ENCODE data around the gene RGS14.

The RGS14 gene

DNA sequence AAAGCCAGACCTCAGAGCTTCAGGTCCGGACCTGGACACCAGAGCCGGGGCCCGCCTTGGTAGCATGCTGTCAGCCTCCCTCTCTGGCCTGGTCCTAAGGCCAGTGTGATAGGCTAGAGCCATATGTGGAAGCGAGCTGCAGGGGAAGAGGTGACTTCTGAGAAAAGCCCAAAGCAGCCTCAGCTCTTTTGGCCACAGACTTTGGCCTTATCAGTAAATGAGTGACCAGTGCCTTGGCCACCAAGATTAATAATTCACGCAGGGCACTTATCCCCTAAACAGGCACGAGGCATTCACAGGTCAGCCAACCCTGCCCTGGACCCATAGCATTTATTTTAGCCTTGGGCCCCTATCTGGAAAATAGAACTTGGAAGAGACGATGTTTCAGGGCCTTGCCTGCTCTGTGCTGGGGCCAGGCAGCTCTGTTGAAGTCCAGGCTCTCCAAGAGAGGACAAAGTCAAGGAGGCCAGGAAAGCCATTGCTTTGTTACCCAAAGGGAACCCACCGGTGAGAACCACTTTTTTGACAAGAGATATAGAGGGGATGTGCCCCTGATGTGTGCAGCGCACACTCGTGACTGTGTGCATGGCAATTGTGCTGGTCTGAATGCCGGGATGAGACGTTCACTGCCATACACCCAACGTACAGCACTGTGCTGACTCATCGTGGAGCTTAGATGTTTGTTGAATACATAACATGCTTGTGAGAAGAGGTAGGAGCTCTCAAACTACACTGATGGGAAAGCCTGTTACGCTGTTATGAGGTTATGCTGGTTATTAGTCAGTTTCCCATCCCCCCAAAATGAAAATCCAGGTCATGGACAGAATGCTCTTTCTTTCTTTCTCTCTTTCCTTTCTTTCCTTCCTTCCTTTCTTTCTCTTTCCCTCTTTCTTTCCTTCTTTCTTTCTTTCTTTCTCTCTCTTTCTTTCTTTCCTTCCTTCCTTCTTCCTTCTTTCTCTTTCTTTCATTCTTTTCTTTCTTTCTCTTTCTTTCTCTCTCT, 21.5 kb downstream of the RGS14 start:
- Histone ChIP-seq H3K36me3 (ENCODE audit: control insufficient read depth in 2 of 2, insufficient read depth in 2 of 2, low read length in 2 of 2) (no peaks in the 10 kb centered on the region), H3K27ac (ENCODE audit: low read depth in 2 of 2, low read length in 2 of 2) (no peak overlapping the region), H3K27me3 (ENCODE audit: control insufficient read depth in 2 of 2, insufficient read depth in 2 of 2, low read length in 2 of 2) (peaks cover 0 to 3% of the 10 kb centered on the region in 2 donors), H3K4me1 (ENCODE audit: control insufficient read depth in 2 of 2, insufficient read depth in 2 of 2, low read length in 2 of 2) (no peaks in the 10 kb centered on the region), H3K9ac (ENCODE audit: low read depth in 1 of 2, low read length in 2 of 2) (no peak overlapping the region), H3K9me3 (ENCODE audit: control insufficient read depth in 2 of 2, low read length in 2 of 2) (no peaks in the 10 kb centered on the region), H3K4me3 (ENCODE audit: low read length in 2 of 2) (no peak overlapping the region)

DNA sequence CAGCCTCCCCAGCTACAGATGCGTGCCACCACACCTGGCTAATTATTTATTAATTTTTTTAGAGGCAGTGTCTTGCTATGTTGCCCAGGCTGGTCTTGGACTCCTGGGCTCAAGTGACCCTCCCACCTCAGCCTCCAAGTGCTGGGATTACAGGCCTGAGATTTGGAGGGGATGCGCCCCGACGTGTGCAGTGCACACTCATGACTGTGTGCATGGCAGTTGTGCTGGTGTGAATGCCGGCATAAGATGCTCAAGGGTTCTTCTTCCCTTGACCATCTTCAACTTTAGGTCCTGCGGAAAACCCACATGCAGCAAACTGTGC, 23.0 kb downstream of the RGS14 start:
- no peak overlapping the region for H3K9ac ChIP-seq (ENCODE audit: low read depth in 1 of 2, low read length in 2 of 2)
- peaks cover 0 to 3% of the 10 kb centered on the region in 2 donors for H3K27me3 ChIP-seq (ENCODE audit: control insufficient read depth in 2 of 2, insufficient read depth in 2 of 2, low read length in 2 of 2)

DNA sequence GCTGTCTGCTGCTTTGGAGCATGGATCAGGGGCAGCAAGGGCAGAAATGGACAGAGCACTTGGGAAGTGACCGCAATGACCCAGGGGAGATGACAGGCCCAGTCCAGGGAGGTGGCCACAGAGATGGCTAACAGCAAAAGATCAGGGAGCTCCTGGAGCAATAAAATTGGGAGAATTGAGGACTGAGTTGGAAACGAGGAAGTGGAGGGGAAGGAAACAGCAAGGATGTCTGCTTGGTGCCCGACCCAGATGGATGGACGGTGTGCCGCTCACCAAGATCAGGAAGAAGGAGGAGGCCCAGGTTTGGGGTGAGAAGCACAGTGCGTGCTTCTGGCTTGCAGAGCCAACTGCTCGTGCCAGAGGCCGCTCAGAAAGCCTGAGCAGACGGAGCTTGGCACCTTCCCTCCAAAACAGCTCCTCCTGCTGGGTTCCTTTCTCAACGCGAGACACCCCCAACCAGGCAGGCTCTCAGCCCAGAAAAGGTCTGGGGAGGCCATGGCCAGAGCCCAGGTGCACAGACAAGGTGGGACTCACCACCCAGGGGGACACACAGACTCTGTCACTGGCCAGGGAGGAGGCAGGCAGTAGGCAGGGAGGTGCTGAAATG, 24.8 kb downstream of the RGS14 start:
- Histone ChIP-seq H3K4me1 (ENCODE audit: control insufficient read depth in 2 of 2, insufficient read depth in 2 of 2, low read length in 2 of 2) (no peaks in the 10 kb centered on the region), H3K27me3 (ENCODE audit: control insufficient read depth in 2 of 2, insufficient read depth in 2 of 2, low read length in 2 of 2) (peaks cover 0 to 3% of the 10 kb centered on the region in 2 donors), H3K9ac (ENCODE audit: low read depth in 1 of 2, low read length in 2 of 2) (no peak overlapping the region), H3K9me3 (ENCODE audit: control insufficient read depth in 2 of 2, low read length in 2 of 2) (no peaks in the 10 kb centered on the region), H3K4me3 (ENCODE audit: low read length in 2 of 2) (no peak overlapping the region), H3K27ac (ENCODE audit: low read depth in 2 of 2, low read length in 2 of 2) (no peak overlapping the region), H3K36me3 (ENCODE audit: control insufficient read depth in 2 of 2, insufficient read depth in 2 of 2, low read length in 2 of 2) (no peaks in the 10 kb centered on the region)

More for the DNA sequence above, 23.0 kb downstream of the RGS14 start:
- no peaks in the 10 kb centered on the region for H3K9me3 ChIP-seq (ENCODE audit: control insufficient read depth in 2 of 2, low read length in 2 of 2)
- no peaks in the 10 kb centered on the region for H3K36me3 ChIP-seq (ENCODE audit: control insufficient read depth in 2 of 2, insufficient read depth in 2 of 2, low read length in 2 of 2)
- H3K27ac ChIP-seq (ENCODE audit: low read depth in 2 of 2, low read length in 2 of 2), result no peak overlapping the region
- H3K4me1 ChIP-seq (ENCODE audit: control insufficient read depth in 2 of 2, insufficient read depth in 2 of 2, low read length in 2 of 2), result no peaks in the 10 kb centered on the region
- no peak overlapping the region for H3K4me3 ChIP-seq (ENCODE audit: low read length in 2 of 2)

DNA sequence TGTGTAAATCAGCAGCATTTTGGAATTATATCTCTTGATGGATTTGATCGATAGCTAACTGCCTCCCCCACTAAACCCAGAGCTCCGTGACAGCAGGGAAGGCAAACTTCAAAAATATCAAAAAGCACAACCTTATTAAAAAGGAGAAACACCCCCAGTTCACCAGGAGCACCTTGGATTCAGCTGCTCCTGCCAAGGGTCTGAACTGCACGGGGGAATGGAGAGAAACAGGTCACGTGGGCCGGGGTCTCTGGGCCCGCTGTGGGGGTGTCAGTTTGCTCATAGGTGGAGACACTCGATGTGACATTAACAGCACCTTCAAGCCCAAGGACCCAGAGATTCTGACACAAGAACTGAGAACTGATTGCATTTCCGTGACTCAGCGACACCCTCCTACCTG, 25.5 kb downstream of the RGS14 start:
- Histone ChIP-seq H3K36me3 (ENCODE audit: control insufficient read depth in 2 of 2, insufficient read depth in 2 of 2, low read length in 2 of 2) (no peaks in the 10 kb centered on the region), H3K4me3 (ENCODE audit: low read length in 2 of 2) (no peak overlapping the region), H3K9me3 (ENCODE audit: control insufficient read depth in 2 of 2, low read length in 2 of 2) (no peaks in the 10 kb centered on the region), H3K9ac (ENCODE audit: low read depth in 1 of 2, low read length in 2 of 2) (no peak overlapping the region), H3K4me1 (ENCODE audit: control insufficient read depth in 2 of 2, insufficient read depth in 2 of 2, low read length in 2 of 2) (no peaks in the 10 kb centered on the region), H3K27me3 (ENCODE audit: control insufficient read depth in 2 of 2, insufficient read depth in 2 of 2, low read length in 2 of 2) (peaks cover 0 to 3% of the 10 kb centered on the region in 2 donors), H3K27ac (ENCODE audit: low read depth in 2 of 2, low read length in 2 of 2) (no peak overlapping the region)

DNA sequence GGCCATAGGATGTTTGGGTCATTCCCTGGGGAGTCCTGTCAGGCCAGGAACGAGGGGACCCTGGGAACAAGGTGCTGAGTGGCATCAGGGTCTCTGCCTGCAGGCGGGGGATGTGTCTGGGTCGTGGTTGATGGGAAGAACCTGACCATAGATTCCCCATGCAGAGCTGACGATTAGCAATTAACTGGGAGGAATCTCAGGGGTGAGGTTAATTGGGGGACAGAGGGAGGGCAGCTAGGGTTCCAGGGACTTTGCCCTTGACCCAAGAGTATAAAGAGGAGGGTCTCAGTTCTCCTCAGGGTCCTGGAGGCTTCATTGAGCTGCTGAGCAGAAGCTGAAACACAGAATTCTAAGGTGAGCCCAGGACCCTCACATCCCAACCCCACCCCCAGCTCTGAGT, 26.4 kb downstream of the RGS14 start, which contains the start of gene SLC34A1:
Gene SLC34A1, plus strand, starts transcription at position 301 of the 400 bp plus-strand sequence. CDS start 1,308 bp downstream, outside the sequence.
- Histone ChIP-seq H3K27ac (ENCODE audit: low read depth in 2 of 2, low read length in 2 of 2) (no peak within 1 kb of the TSS), H3K27me3 (ENCODE audit: control insufficient read depth in 2 of 2, insufficient read depth in 2 of 2, low read length in 2 of 2) (peaks cover 0 to 3% of the 10 kb centered on the region in 2 donors), H3K4me3 (ENCODE audit: low read length in 2 of 2) (no peak within 1 kb of the TSS), H3K9ac (ENCODE audit: low read depth in 1 of 2, low read length in 2 of 2) (no peak within 1 kb of the TSS), H3K4me1 (ENCODE audit: control insufficient read depth in 2 of 2, insufficient read depth in 2 of 2, low read length in 2 of 2) (no peaks in the 10 kb centered on the region), H3K36me3 (ENCODE audit: control insufficient read depth in 2 of 2, insufficient read depth in 2 of 2, low read length in 2 of 2) (no peaks in the 10 kb centered on the region), H3K9me3 (ENCODE audit: control insufficient read depth in 2 of 2, low read length in 2 of 2) (no peaks in the 10 kb centered on the region)

DNA sequence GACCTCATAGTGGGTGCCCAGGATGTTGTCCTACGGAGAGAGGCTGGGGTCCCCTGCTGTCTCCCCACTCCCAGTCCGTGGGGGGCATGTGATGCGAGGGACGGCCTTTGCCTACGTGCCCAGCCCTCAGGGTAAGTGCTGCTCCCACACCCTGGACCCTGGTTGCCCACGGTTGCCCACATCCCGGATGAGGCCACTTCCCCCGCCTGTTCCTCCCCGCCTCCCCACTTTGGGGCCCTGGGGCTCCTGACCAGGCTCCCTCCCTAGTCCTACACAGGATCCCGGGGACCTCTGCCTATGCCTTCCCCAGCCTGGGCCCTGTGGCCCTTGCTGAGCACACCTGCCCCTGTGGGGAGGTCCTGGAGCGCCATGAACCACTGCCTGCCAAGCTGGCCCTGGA, 28.0 kb downstream of the RGS14 start:
- Histone ChIP-seq H3K27me3 (ENCODE audit: control insufficient read depth in 2 of 2, insufficient read depth in 2 of 2, low read length in 2 of 2) (peaks cover 0 to 3% of the 10 kb centered on the region in 2 donors), H3K4me3 (ENCODE audit: low read length in 2 of 2) (no peak overlapping the region), H3K9ac (ENCODE audit: low read depth in 1 of 2, low read length in 2 of 2) (no peak overlapping the region), H3K9me3 (ENCODE audit: control insufficient read depth in 2 of 2, low read length in 2 of 2) (no peaks in the 10 kb centered on the region), H3K27ac (ENCODE audit: low read depth in 2 of 2, low read length in 2 of 2) (no peak overlapping the region), H3K36me3 (ENCODE audit: control insufficient read depth in 2 of 2, insufficient read depth in 2 of 2, low read length in 2 of 2) (no peaks in the 10 kb centered on the region), H3K4me1 (ENCODE audit: control insufficient read depth in 2 of 2, insufficient read depth in 2 of 2, low read length in 2 of 2) (peaks cover 5 to 10% of the 10 kb centered on the region in 2 donors)

DNA sequence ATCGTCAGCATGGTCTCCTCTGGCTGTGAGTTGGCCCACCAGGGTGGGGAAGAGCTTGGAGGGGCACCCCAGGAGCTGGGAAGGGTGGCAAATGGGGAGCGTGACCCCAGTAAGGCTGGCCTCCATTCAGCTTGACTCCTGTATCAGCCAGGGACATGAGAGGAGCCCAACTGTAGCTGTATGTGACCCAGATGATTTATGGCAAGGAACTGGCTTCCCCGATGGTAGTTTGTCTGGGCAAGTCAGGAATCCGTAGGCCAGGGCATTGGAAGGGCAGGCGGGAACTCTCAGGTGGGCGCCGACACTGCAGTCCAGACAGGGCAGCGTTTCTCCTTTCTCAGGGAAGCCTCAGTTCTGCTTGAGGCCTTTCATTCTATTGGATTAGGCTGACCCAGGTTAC, 28.8 kb downstream of the RGS14 start:
- peaks cover 6 to 10% of the 10 kb centered on the region in 2 donors for H3K4me1 ChIP-seq (ENCODE audit: control insufficient read depth in 2 of 2, insufficient read depth in 2 of 2, low read length in 2 of 2)

DNA sequence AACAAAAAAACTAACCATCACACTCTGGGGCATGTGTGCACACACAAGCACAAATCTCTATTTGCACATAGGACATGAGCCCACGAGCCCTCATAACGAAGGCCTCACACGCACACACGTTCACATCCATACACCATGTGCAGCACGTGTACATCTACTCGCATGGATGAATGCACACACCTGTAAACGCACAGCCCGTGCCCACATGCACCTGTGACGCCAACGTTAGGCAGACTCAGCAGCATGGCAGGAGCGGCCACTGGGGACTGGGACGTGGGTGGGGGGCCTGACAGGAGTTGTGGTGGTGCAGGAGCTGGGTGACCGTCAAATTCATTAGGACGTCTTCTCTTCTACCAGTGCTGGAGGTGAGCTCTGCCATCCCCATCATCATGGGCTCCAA, 29.7 kb downstream of the RGS14 start:
- H3K4me1 ChIP-seq (ENCODE audit: control insufficient read depth in 2 of 2, insufficient read depth in 2 of 2, low read length in 2 of 2), result peaks cover 6 to 10% of the 10 kb centered on the region in 2 donors
- H3K27ac ChIP-seq (ENCODE audit: low read depth in 2 of 2, low read length in 2 of 2), result no peak overlapping the region
- H3K27me3 ChIP-seq (ENCODE audit: control insufficient read depth in 2 of 2, insufficient read depth in 2 of 2, low read length in 2 of 2), result peaks cover 0 to 1% of the 10 kb centered on the region in 2 donors
- H3K9me3 ChIP-seq (ENCODE audit: control insufficient read depth in 2 of 2, low read length in 2 of 2), result no peaks in the 10 kb centered on the region
- H3K36me3 ChIP-seq (ENCODE audit: control insufficient read depth in 2 of 2, insufficient read depth in 2 of 2, low read length in 2 of 2), result no peaks in the 10 kb centered on the region
- H3K4me3 ChIP-seq (ENCODE audit: low read length in 2 of 2), result no peak overlapping the region
- H3K9ac ChIP-seq (ENCODE audit: low read depth in 1 of 2, low read length in 2 of 2), result no peak overlapping the region

More for the DNA sequence above, 28.8 kb downstream of the RGS14 start:
- H3K36me3 ChIP-seq (ENCODE audit: control insufficient read depth in 2 of 2, insufficient read depth in 2 of 2, low read length in 2 of 2), result no peaks in the 10 kb centered on the region
- H3K27me3 ChIP-seq (ENCODE audit: control insufficient read depth in 2 of 2, insufficient read depth in 2 of 2, low read length in 2 of 2), result peaks cover 0 to 3% of the 10 kb centered on the region in 2 donors
- no peak overlapping the region for H3K27ac ChIP-seq (ENCODE audit: low read depth in 2 of 2, low read length in 2 of 2)
- H3K9ac ChIP-seq (ENCODE audit: low read depth in 1 of 2, low read length in 2 of 2), result no peak overlapping the region
- H3K4me3 ChIP-seq (ENCODE audit: low read length in 2 of 2), result no peak overlapping the region
- no peaks in the 10 kb centered on the region for H3K9me3 ChIP-seq (ENCODE audit: control insufficient read depth in 2 of 2, low read length in 2 of 2)

DNA sequence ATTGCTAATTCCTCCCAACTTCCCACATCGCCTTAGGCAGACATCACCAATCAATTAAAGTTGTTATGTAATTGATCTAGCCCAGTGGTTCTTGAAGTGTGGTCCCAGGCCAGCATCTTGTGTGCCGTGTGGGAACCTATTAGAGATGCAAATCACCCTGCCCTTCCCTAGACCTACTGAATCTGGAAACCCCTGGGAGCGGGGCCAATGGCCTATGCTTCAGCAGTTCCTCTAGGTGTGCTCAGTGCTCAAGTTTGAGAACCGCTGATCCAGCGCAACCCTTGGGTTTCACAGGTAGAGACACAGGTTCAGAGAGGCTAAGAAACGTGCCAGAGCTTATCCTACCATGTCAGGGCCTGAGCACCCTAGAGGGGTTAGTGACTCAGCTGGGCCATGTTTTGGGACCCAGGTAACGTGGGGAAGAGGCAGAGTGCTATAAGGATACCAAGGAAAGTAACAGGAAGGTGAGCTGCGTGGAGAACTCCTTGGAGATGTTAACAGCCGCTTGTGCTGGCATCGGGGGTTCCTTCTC, 30.9 kb downstream of the RGS14 start:
- H3K9ac ChIP-seq (ENCODE audit: low read depth in 1 of 2, low read length in 2 of 2), result no peak overlapping the region
- H3K4me1 ChIP-seq (ENCODE audit: control insufficient read depth in 2 of 2, insufficient read depth in 2 of 2, low read length in 2 of 2), result peaks cover 6 to 10% of the 10 kb centered on the region in 2 donors
- peak overlapping the region in 1 of 2 donors; percentile 50 for H3K27ac ChIP-seq (ENCODE audit: low read depth in 2 of 2, low read length in 2 of 2)
- no peak overlapping the region for H3K4me3 ChIP-seq (ENCODE audit: low read length in 2 of 2)
- H3K9me3 ChIP-seq (ENCODE audit: control insufficient read depth in 2 of 2, low read length in 2 of 2), result no peaks in the 10 kb centered on the region
- no peaks in the 10 kb centered on the region for H3K27me3 ChIP-seq (ENCODE audit: control insufficient read depth in 2 of 2, insufficient read depth in 2 of 2, low read length in 2 of 2)
- H3K36me3 ChIP-seq (ENCODE audit: control insufficient read depth in 2 of 2, insufficient read depth in 2 of 2, low read length in 2 of 2), result no peaks in the 10 kb centered on the region
